ENCODE data around the gene SUV39H1. TPM values are rescaled to one million over a fixed set of nuclear protein-coding genes. Genes with fewer than 3 reads are reported as not detected.

The SUV39H1 gene
- total RNA-seq, 1 donor from 2014 or later: 10.8 TPM

DNA sequence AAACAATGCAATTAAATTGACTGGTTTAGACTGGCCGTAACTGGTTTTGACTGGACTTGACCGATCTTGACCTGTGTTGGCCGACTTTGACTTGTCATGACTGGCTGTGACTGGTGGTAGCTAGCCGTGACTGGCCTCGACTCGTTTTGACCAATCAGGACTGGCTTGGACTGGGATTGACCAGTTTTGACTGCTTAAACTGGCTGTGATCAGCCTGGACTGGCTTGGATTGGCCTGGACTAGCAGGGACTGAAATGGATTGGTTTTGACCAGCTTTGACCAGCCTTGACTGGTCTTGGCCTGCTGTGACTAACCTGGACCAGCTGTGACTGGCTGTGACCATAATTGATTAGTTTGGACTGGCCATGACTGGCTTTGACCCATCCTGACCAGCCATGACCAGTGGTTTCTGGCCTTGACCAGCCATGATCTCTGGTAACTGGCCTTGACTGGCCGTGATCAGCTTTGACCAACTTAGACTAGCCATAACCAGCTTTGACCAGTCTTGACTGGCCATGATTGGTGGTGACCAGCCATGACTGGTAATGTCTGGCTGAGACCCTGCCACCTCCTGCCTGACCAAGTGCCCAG lies 13.1 kb downstream of the SUV39H1 start:
- H3K36me3 Mint-ChIP-seq (ENCODE audit: low read depth): peaks cover 16% of the 10 kb centered on the region
- POLR2A ChIA-PET: no interaction called here
- H3K9me3 Mint-ChIP-seq: no peaks in the 10 kb centered on the region
- CTCF ChIA-PET: no interaction called here
- no peaks in the 10 kb centered on the region for H3K27me3 Mint-ChIP-seq
- H3K4me1 Mint-ChIP-seq: peaks cover 11% of the 10 kb centered on the region
- TF ChIP-seq, protein P1, sequence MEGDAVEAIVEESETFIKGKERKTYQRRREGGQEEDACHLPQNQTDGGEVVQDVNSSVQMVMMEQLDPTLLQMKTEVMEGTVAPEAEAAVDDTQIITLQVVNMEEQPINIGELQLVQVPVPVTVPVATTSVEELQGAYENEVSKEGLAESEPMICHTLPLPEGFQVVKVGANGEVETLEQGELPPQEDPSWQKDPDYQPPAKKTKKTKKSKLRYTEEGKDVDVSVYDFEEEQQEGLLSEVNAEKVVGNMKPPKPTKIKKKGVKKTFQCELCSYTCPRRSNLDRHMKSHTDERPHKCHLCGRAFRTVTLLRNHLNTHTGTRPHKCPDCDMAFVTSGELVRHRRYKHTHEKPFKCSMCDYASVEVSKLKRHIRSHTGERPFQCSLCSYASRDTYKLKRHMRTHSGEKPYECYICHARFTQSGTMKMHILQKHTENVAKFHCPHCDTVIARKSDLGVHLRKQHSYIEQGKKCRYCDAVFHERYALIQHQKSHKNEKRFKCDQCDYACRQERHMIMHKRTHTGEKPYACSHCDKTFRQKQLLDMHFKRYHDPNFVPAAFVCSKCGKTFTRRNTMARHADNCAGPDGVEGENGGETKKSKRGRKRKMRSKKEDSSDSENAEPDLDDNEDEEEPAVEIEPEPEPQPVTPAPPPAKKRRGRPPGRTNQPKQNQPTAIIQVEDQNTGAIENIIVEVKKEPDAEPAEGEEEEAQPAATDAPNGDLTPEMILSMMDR (IDR thresholded peaks at IDR 0.05): no peak
- ATAC-seq (ENCODE audit: low read depth): no peak
- intact Hi-C loops (cut with micrococcal nuclease): no loop called here
- no peak overlapping the region for H3K27ac Mint-ChIP-seq
- no peak overlapping the region for H3K4me3 Mint-ChIP-seq
- DNase-seq: no peak

DNA sequence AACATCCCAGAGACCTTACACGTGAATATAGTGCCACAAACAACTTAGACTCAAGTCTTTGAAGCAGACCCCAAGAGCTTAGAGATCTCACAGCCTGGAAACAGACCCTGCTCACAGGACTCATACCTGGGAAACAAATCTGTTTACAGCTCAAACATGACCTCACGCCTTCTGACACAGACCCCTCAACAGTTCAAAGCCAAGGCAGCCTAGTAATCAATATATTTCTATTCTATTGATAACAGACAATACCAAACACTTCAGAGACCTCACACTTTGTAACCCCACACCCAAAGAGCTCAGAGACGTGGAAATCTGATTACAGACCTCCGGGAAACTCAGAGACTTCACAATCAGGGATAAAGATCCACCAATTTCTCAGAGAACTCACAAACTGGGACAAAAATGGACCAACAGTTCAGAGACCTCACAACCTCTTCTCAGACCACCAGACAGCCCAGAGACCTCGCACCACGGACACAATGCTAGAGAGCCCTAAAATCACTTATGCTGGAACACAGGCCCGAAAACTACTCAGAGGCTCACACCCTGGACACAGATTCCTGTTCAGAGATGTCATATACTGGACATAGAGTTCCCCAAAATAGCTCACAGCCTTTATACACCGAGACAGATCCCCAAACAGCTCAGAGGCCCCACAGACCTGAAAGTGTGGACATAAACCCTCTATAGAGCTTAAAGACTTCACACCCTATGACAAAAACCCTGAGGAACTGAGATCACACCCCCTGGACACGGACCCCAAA lies 14.8 kb downstream of the SUV39H1 start:
- ChIA-PET CTCF (no interaction called here), POLR2A (interaction anchor here (1.2 kb wide), 1 partner anchor 15 kb away, joined by 3 read pairs; the partner anchor contains the start of gene SUV39H1)
- Mint-ChIP-seq H3K27ac (no peak overlapping the region), H3K27me3 (no peaks in the 10 kb centered on the region), H3K9me3 (no peaks in the 10 kb centered on the region), H3K36me3 (ENCODE audit: low read depth) (peaks cover 10% of the 10 kb centered on the region), H3K4me3 (no peak overlapping the region), H3K4me1 (peaks cover 11% of the 10 kb centered on the region)
- DNase-seq (no peak), ATAC-seq (ENCODE audit: low read depth) (no peak)
- intact Hi-C loops (cut with micrococcal nuclease): no loop called here
- TF ChIP-seq, protein P1 (IDR thresholded peaks at IDR 0.05): no peak

GRCh38 chrX:48711929-48712505 lies 15.5 kb downstream of the SUV39H1 start:
- TF ChIP-seq, protein P1 (IDR thresholded peaks at IDR 0.05): no peak
- intact Hi-C loops (cut with micrococcal nuclease): no loop called here
- CTCF ChIA-PET: no interaction called here
- Mint-ChIP-seq H3K9me3 (no peaks in the 10 kb centered on the region), H3K27ac (no peak overlapping the region), H3K4me3 (no peak overlapping the region), H3K36me3 (ENCODE audit: low read depth) (peaks cover 6% of the 10 kb centered on the region), H3K27me3 (no peaks in the 10 kb centered on the region), H3K4me1 (peaks cover 11% of the 10 kb centered on the region)
- POLR2A ChIA-PET: interaction anchor here (1.2 kb wide), 1 partner anchor 16 kb away, joined by 3 read pairs; the partner anchor contains the start of gene SUV39H1
- DNase-seq: no peak
- ATAC-seq (ENCODE audit: low read depth): no peak

GRCh38 chrX:48713847-48714246 lies 17.3 kb downstream of the SUV39H1 start:
- H3K4me1 Mint-ChIP-seq: no peaks in the 10 kb centered on the region
- intact Hi-C loops (cut with micrococcal nuclease): no loop called here
- ATAC-seq (ENCODE audit: low read depth) (no peak), DNase-seq (no peak)
- H3K36me3 Mint-ChIP-seq (ENCODE audit: low read depth): no peaks in the 10 kb centered on the region
- TF ChIP-seq, protein P1 (IDR thresholded peaks at IDR 0.05): no peak
- H3K27me3 Mint-ChIP-seq: no peaks in the 10 kb centered on the region
- ChIA-PET POLR2A (no interaction called here), CTCF (no interaction called here)
- H3K4me3 Mint-ChIP-seq: no peak overlapping the region
- no peaks in the 10 kb centered on the region for H3K9me3 Mint-ChIP-seq
- H3K27ac Mint-ChIP-seq: no peak overlapping the region

DNA sequence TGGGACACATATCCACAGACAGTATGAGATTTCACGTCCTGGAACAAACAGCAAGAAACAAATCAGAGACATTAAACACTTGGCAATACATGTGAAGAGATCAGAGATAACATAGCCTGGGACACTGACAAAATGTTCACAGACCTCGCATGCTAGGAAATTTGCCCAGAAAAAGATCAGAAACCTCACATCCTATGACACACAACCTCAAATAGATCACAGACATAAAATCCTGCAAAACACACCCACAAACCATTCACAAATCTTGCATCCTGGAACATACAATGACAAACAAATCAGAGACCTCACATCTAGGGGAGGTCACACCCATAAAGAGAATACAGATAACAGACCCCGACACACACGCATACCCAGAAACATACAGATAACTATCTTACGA lies 18.0 kb downstream of the SUV39H1 start:
- ATAC-seq (ENCODE audit: low read depth): no peak
- CTCF ChIA-PET: no interaction called here
- Mint-ChIP-seq H3K4me3 (no peak overlapping the region), H3K4me1 (no peaks in the 10 kb centered on the region), H3K36me3 (ENCODE audit: low read depth) (no peaks in the 10 kb centered on the region), H3K9me3 (no peaks in the 10 kb centered on the region), H3K27ac (no peak overlapping the region), H3K27me3 (no peaks in the 10 kb centered on the region)
- POLR2A ChIA-PET: no interaction called here
- TF ChIP-seq, protein P1 (IDR thresholded peaks at IDR 0.05): no peak
- DNase-seq: no peak
- intact Hi-C loops (cut with micrococcal nuclease): no loop called here
